Measurements from ENCODE around the gene TMEM178B.

TMEM178B gene

GRCh38 chr7:141355032-141355431, 281.2 kb downstream of the TMEM178B start:
- H3K4me3 ChIP-seq (ENCODE audit: low read depth, low read length), result no peak overlapping the region
- no peak for DNase-seq (ENCODE audit: low read depth)
- TF ChIP-seq, protein P1, sequence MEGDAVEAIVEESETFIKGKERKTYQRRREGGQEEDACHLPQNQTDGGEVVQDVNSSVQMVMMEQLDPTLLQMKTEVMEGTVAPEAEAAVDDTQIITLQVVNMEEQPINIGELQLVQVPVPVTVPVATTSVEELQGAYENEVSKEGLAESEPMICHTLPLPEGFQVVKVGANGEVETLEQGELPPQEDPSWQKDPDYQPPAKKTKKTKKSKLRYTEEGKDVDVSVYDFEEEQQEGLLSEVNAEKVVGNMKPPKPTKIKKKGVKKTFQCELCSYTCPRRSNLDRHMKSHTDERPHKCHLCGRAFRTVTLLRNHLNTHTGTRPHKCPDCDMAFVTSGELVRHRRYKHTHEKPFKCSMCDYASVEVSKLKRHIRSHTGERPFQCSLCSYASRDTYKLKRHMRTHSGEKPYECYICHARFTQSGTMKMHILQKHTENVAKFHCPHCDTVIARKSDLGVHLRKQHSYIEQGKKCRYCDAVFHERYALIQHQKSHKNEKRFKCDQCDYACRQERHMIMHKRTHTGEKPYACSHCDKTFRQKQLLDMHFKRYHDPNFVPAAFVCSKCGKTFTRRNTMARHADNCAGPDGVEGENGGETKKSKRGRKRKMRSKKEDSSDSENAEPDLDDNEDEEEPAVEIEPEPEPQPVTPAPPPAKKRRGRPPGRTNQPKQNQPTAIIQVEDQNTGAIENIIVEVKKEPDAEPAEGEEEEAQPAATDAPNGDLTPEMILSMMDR (IDR thresholded peaks at IDR 0.05; ENCODE audit: insufficient read depth, low read depth, low read length, missing control alignments), result no peak

- DNase-seq (ENCODE audit: low read depth), result no peak
- TF ChIP-seq, protein P1 (IDR thresholded peaks at IDR 0.05; ENCODE audit: insufficient read depth, low read depth, low read length, missing control alignments), result no peak
- no peak overlapping the region for H3K4me3 ChIP-seq (ENCODE audit: low read depth, low read length)
Observed at GRCh38 chr7:141356161-141356560, 282.3 kb downstream of the TMEM178B start.

- DNase-seq (ENCODE audit: low read depth), result no peak
- H3K4me3 ChIP-seq (ENCODE audit: low read depth, low read length), result no peak overlapping the region
- TF ChIP-seq, protein P1 (IDR thresholded peaks at IDR 0.05; ENCODE audit: insufficient read depth, low read depth, low read length, missing control alignments), result no peak
Observed at GRCh38 chr7:141358386-141358785, 284.5 kb downstream of the TMEM178B start.

- no peak for DNase-seq (ENCODE audit: low read depth)
Observed at GRCh38 chr7:141359262-141359661, 285.4 kb downstream of the TMEM178B start.

GRCh38 chr7:141359740-141360415, 286.0 kb downstream of the TMEM178B start:
- DNase-seq (ENCODE audit: low read depth), result no peak
- TF ChIP-seq, protein P1 (IDR thresholded peaks at IDR 0.05; ENCODE audit: insufficient read depth, low read depth, low read length, missing control alignments), result no peak
- H3K4me3 ChIP-seq (ENCODE audit: low read depth, low read length), result no peak overlapping the region

More at GRCh38 chr7:141359262-141359661, 285.4 kb downstream of the TMEM178B start:
- H3K4me3 ChIP-seq (ENCODE audit: low read depth, low read length), result no peak overlapping the region
- TF ChIP-seq, protein P1 (IDR thresholded peaks at IDR 0.05; ENCODE audit: insufficient read depth, low read depth, low read length, missing control alignments), result no peak

DNA sequence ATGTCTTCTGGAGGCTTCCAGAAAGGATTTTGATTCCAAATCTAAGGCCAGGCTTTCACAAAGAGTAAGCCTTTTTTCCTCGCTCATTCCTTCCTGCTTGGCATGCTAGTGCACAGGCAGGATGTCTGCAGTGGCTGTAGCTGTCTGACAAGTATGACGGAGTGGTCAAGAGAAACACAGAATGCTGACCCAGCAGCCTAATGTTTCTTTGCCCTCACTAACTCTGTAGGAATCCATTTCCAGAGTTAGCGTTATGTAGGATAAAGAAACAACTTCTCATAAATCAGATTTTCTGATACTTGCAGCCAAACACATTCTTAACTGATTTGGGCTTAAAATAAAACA, 286.5 kb downstream of the TMEM178B start:
- no peak for DNase-seq (ENCODE audit: low read depth)
- H3K4me3 ChIP-seq (ENCODE audit: low read depth, low read length), result no peak overlapping the region
- TF ChIP-seq, protein P1 (IDR thresholded peaks at IDR 0.05; ENCODE audit: insufficient read depth, low read depth, low read length, missing control alignments), result no peak

DNA sequence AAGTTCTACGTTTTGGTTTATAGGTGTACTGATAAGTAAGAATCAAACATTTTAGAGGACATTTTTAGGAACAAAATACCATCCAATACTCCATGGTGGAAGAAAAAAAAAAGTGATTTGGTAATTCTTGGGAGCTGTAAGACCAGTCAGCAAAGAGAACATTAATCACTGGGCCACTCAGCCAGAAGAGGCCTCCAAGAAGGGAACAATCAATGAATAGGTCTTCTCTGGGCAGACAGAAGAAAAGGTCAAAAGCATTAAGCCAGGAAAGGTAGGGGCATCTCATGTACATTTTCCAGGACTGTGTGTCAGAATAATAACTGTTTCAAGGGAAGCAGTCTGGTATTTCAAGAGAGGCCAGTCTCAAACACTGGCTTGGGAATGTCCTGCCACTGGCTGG, 286.9 kb downstream of the TMEM178B start:
- TF ChIP-seq, protein P1 (IDR thresholded peaks at IDR 0.05; ENCODE audit: insufficient read depth, low read depth, low read length, missing control alignments), result no peak
- DNase-seq (ENCODE audit: low read depth), result no peak
- no peak overlapping the region for H3K4me3 ChIP-seq (ENCODE audit: low read depth, low read length)

Data from GM12865 (cell line).